Neutrophil (primary cell): ENCODE data around the gene SMARCA2.

Experiments used
- H3K27ac ChIP-seq: fragments of 200-600 bp; sonication (generic); 2 replicates; pipeline ENCODE4 v1.5.1; 2016; ENCODE audit warnings: mild to moderate bottlenecking, moderate library complexity
- H3K27me3 ChIP-seq: fragments of 200-600 bp; sonication (generic); 2 replicates; pipeline ENCODE4 v1.6.0; 2016; ENCODE audit warnings: mild to moderate bottlenecking
- H3K36me3 ChIP-seq: fragments of 200-600 bp; sonication (generic); 2 replicates; pipeline ENCODE4 v1.5.1; 2017
- H3K4me1 ChIP-seq, 2 experiments: fragments of 200-600 bp in 1 of 2; sonication (generic) in 1 of 2; 1 replicate in 1 of 2; 2 replicates in 1 of 2; pipeline versions ENCODE4 v1.5.1 to v1.6.1; 2013 to 2016; ENCODE audit warnings: low read depth in 1 of 2, low read length in 1 of 2, mild to moderate bottlenecking in 1 of 2, moderate library complexity in 1 of 2; ENCODE audit not compliant: control insufficient read depth in 1 of 2, insufficient read depth in 1 of 2
- H3K4me3 ChIP-seq, 2 experiments: fragments of 200-600 bp in 1 of 2; sonication (generic) in 1 of 2; 1 replicate in 1 of 2; 2 replicates in 1 of 2; pipeline ENCODE4 v1.5.1; 2013 to 2016; ENCODE audit warnings: low read depth in 1 of 2, low read length in 1 of 2, mild to moderate bottlenecking in 1 of 2, moderate library complexity in 1 of 2
- H3K9me3 ChIP-seq: fragments of 200-600 bp; sonication (generic); 2 replicates; pipeline ENCODE4 v1.5.1; 2016
- TF ChIP-seq, protein P1 (sequence below): fragments of 200-600 bp; sonication (generic); IDR thresholded peaks from 2 replicates; pipeline ENCODE4 v1.5.1; 2016; ENCODE audit warnings: antibody characterized with exemption

Gene SMARCA2

DNA sequence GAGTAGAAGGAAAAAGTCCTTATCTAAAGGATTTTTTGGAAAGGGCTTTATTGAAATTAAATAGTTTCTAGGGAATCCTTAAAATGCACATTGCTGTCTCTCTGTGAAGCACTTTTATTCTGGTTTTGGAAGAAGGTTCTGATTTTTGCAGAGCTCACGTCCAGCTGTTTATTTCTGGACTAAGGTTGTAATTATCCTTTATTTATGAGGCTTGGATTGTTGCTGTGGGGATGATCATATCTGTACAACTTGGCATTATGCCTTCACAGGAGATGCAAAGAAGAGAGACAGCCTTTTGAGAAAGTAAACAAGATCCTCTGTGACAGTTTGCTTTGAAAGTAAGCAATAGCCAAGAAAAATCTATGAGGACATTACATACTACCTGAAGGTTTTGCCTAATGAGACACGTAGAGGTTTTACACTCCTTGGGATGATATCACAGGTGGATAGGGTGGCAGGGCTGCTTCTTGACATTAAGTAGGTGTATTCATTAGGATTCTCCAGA lies 14.6 kb downstream of the SMARCA2 start:
- TF ChIP-seq, protein P1, sequence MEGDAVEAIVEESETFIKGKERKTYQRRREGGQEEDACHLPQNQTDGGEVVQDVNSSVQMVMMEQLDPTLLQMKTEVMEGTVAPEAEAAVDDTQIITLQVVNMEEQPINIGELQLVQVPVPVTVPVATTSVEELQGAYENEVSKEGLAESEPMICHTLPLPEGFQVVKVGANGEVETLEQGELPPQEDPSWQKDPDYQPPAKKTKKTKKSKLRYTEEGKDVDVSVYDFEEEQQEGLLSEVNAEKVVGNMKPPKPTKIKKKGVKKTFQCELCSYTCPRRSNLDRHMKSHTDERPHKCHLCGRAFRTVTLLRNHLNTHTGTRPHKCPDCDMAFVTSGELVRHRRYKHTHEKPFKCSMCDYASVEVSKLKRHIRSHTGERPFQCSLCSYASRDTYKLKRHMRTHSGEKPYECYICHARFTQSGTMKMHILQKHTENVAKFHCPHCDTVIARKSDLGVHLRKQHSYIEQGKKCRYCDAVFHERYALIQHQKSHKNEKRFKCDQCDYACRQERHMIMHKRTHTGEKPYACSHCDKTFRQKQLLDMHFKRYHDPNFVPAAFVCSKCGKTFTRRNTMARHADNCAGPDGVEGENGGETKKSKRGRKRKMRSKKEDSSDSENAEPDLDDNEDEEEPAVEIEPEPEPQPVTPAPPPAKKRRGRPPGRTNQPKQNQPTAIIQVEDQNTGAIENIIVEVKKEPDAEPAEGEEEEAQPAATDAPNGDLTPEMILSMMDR: no peak
- peaks cover 31% of the 10 kb centered on the region for H3K36me3 ChIP-seq
- peaks cover 24 to 32% of the 10 kb centered on the region in 2 experiments for H3K4me1 ChIP-seq
- no peak overlapping the region for H3K4me3 ChIP-seq
- H3K27me3 ChIP-seq: no peaks in the 10 kb centered on the region
- H3K27ac ChIP-seq: no peak overlapping the region
- no peaks in the 10 kb centered on the region for H3K9me3 ChIP-seq

DNA sequence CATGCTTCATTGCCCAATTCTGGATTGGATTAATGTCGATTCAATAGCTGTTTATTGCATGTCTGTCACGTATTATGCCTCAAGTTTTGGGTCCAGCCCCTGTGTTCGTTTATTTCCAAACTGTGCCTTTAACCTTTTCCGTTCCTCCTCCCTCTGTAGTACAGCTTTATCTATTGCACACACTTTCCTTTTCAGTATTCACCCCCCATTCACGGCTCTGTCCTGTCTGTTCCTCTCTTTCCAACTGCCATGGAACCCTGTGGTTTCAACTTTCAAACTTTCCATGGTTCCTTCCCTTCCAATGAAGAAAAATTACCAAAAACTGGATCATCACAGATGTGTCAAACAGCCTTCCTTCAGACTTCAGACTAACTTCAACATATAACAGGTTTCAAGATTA lies 17.1 kb downstream of the SMARCA2 start:
- H3K36me3 ChIP-seq: peaks cover 47% of the 10 kb centered on the region

DNA sequence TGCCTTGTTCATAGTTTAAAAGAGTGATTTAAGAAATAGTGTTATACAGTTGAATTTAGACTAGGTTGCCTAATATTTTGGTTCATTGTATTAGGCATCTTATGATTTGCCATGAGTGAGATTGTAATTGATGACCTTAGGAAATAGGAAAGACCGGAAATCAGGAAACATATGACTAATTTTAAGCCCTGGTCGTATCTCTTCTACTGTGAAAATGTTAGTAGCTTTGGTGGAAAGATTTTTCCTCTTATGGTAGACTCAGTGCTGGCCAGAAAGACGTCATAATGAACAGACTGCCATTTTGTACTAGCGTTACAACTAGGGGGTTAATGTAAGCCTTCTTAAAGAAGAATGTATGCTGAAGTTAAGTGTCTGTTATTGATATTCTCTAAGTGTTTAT lies 21.7 kb downstream of the SMARCA2 start:
- Histone ChIP-seq H3K4me3 (no peak overlapping the region), H3K4me1 (no peaks in the 10 kb centered on the region), H3K27me3 (no peaks in the 10 kb centered on the region), H3K9me3 (no peaks in the 10 kb centered on the region), H3K27ac (no peak overlapping the region), H3K36me3 (peaks cover 83% of the 10 kb centered on the region)
- TF ChIP-seq, protein P1: no peak

More for the DNA sequence above, 17.1 kb downstream of the SMARCA2 start:
- Histone ChIP-seq H3K27me3 (no peaks in the 10 kb centered on the region), H3K4me3 (no peak overlapping the region), H3K9me3 (no peaks in the 10 kb centered on the region), H3K27ac (no peak overlapping the region), H3K4me1 (peaks cover 0 to 7% of the 10 kb centered on the region in 2 experiments)
- TF ChIP-seq, protein P1: no peak

DNA sequence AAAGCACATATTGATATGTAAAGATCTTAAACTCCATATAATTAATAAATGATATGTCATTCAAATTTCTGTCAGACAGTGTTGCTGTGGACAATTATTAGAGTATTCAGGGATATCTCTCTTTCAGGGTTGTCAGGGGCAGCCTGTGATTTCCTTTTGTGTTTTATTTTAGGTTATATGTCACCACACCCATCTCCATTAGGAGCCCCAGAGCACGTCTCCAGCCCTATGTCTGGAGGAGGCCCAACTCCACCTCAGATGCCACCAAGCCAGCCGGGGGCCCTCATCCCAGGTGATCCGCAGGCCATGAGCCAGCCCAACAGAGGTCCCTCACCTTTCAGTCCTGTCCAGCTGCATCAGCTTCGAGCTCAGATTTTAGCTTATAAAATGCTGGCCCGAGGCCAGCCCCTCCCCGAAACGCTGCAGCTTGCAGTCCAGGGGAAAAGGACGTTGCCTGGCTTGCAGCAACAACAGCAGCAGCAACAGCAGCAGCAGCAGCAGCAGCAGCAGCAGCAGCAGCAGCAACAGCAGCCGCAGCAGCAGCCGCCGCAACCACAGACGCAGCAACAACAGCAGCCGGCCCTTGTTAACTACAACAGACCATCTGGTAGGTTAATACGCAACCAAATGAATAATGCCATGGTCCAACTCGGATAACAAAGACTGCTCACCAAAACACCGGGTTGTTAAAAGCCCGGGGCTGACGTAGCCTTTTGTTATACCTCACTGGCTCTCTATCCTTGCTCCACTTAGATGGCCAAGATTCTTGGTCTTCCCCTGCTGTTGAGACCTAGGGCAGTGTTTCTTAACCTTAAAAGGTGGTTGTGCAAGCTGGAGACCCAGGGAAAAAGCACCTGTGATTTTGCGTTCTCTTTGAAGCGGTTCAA lies 24.4 kb downstream of the SMARCA2 start:
- H3K4me1 ChIP-seq: no peaks in the 10 kb centered on the region
- no peak overlapping the region for H3K27ac ChIP-seq
- H3K4me3 ChIP-seq: no peak overlapping the region
- no peaks in the 10 kb centered on the region for H3K27me3 ChIP-seq
- H3K36me3 ChIP-seq: peaks cover 84% of the 10 kb centered on the region
- TF ChIP-seq, protein P1: no peak
- no peaks in the 10 kb centered on the region for H3K9me3 ChIP-seq

DNA sequence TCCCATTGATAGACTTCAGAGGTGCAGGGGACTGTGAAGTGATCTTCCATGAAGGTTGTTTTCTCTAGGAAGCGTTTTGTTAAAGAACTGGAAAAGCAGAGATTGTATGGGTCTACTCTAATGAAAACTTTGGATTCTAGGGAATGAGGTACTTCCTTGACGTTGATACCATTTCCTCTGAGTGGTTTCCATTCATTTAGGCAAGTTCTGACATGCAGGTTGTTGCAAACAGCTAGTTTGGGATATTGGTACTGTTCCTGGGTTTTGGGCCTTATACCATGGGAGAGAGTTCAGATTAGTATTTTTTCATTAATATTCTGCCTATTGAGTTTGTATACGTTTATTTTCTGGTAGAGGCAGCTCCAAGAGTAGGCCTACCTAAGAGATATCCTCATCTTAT lies 25.7 kb downstream of the SMARCA2 start:
- Histone ChIP-seq H3K36me3 (peaks cover 81% of the 10 kb centered on the region), H3K9me3 (no peaks in the 10 kb centered on the region), H3K27ac (no peak overlapping the region), H3K4me1 (no peaks in the 10 kb centered on the region), H3K4me3 (no peak overlapping the region), H3K27me3 (no peaks in the 10 kb centered on the region)
- TF ChIP-seq, protein P1: no peak
